HEK293 (cell line): Measurements from ENCODE around the gene EEF1A2.

Experiments
- CTCF ChIA-PET: fragments of 350-600 bp; formaldehyde crosslinking; extraction: SDS; loops from one replicate; lab custom pipeline; 2021; ENCODE audit warnings: antibody characterized with exemption; lab: Yijun Ruan, JAX
- POLR2A ChIA-PET: fragments of 300-600 bp; formaldehyde crosslinking; extraction: SDS; loops from one replicate; lab custom pipeline; 2020; ENCODE audit warnings: antibody characterized with exemption, inconsistent platforms; lab: Yijun Ruan, JAX
- H3K27ac ChIP-seq: fragments of 200-500 bp; sonication (Bioruptor generic); 2 replicates; pipeline ENCODE4 v1.5.1; 2014; ENCODE audit warnings: low read depth, low read length, control low read depth, inconsistent platforms; ENCODE audit errors: extremely low read depth
- H3K36me3 ChIP-seq, 2 experiments: fragments of 200-500 bp in 1 of 2; sonication (Bioruptor generic) in 1 of 2; 1 replicate in 1 of 2; 2 replicates in 1 of 2; pipeline ENCODE4 v1.5.1; 2014 to 2017; ENCODE audit warnings: inconsistent platforms in 2 of 2, low read length in 2 of 2; ENCODE audit not compliant: control insufficient read depth in 2 of 2, insufficient read depth in 1 of 2
- H3K4me1 ChIP-seq: fragments of 200-500 bp; sonication (Bioruptor generic); 2 replicates; pipeline ENCODE4 v1.5.1; 2014; ENCODE audit warnings: mild to moderate bottlenecking, low read length, inconsistent platforms; ENCODE audit not compliant: control insufficient read depth, insufficient read depth
- H3K4me3 ChIP-seq: 2 replicates; pipeline ENCODE4 v1.5.1; 2011; ENCODE audit warnings: low read depth, mild to moderate bottlenecking, control low read depth, low read length, moderate library complexity
- H3K9me3 ChIP-seq: fragments of 200-500 bp; sonication (Bioruptor generic); 2 replicates; pipeline ENCODE4 v1.5.1; 2014; ENCODE audit warnings: low read depth, low read length, inconsistent platforms; ENCODE audit not compliant: control insufficient read depth, insufficient read depth
- GLI4 ChIP-seq: fragments of 450-650 bp; formaldehyde crosslinking; IDR thresholded peaks from 2 replicates; pipeline ENCODE4 v1.5.1; 2016; ENCODE audit warnings: missing biosample characterization, missing genetic modification characterization
- KLF7 ChIP-seq: fragments of 450-650 bp; formaldehyde crosslinking; IDR thresholded peaks from 2 replicates; pipeline ENCODE4 v1.5.1; 2016; ENCODE audit warnings: missing biosample characterization, missing genetic modification characterization, borderline replicate concordance
- KLF9 ChIP-seq: fragments of 450-650 bp; formaldehyde crosslinking; IDR thresholded peaks from 2 replicates; pipeline ENCODE4 v1.5.1; 2016; ENCODE audit warnings: missing biosample characterization, missing genetic modification characterization, low read depth
- SCRT1 ChIP-seq: fragments of 450-650 bp; formaldehyde crosslinking; IDR thresholded peaks from 2 replicates; pipeline ENCODE4 v1.5.1; 2016; ENCODE audit warnings: missing biosample characterization, missing genetic modification characterization, borderline replicate concordance
- SP7 ChIP-seq: fragments of 450-650 bp; formaldehyde crosslinking; IDR thresholded peaks from 2 replicates; pipeline ENCODE4 v1.5.1; 2016; ENCODE audit warnings: missing biosample characterization, missing genetic modification characterization
- ZBTB20 ChIP-seq: fragments of 450-650 bp; formaldehyde crosslinking; IDR thresholded peaks from 2 replicates; pipeline ENCODE4 v1.5.1; 2016; ENCODE audit warnings: missing biosample characterization, missing genetic modification characterization
- ZNF10 ChIP-seq: fragments of 450-650 bp; formaldehyde crosslinking; IDR thresholded peaks from 2 replicates; pipeline ENCODE4 v1.5.1; 2017; ENCODE audit warnings: missing biosample characterization, missing genetic modification characterization
- ZNF132 ChIP-seq: fragments of 450-650 bp; formaldehyde crosslinking; IDR thresholded peaks from 2 replicates; pipeline ENCODE4 v1.5.1; 2017; ENCODE audit warnings: missing biosample characterization, missing genetic modification characterization, borderline replicate concordance
- ZNF133 ChIP-seq: fragments of 450-650 bp; formaldehyde crosslinking; IDR thresholded peaks from 2 replicates; pipeline ENCODE4 v1.5.1; 2016; ENCODE audit warnings: missing biosample characterization, missing genetic modification characterization
- ZNF19 ChIP-seq: fragments of 450-650 bp; formaldehyde crosslinking; IDR thresholded peaks from 2 replicates; pipeline ENCODE4; 2016; ENCODE audit warnings: missing biosample characterization, missing genetic modification characterization, low read depth
- ZNF239 ChIP-seq: fragments of 450-650 bp; formaldehyde crosslinking; IDR thresholded peaks from 2 replicates; pipeline ENCODE4 v1.5.1; 2016; ENCODE audit warnings: missing biosample characterization, missing genetic modification characterization
- ZNF324 ChIP-seq: fragments of 450-650 bp; formaldehyde crosslinking; IDR thresholded peaks from 2 replicates; pipeline ENCODE4 v1.5.1; 2016; ENCODE audit warnings: missing biosample characterization, missing genetic modification characterization
- ZNF404 ChIP-seq: fragments of 450-650 bp; formaldehyde crosslinking; IDR thresholded peaks from 2 replicates; pipeline ENCODE4 v1.5.1; 2017; ENCODE audit warnings: missing biosample characterization, missing genetic modification characterization
- ZNF530 ChIP-seq: fragments of 450-650 bp; formaldehyde crosslinking; IDR thresholded peaks from 2 replicates; pipeline ENCODE4 v1.5.1; 2016; ENCODE audit warnings: low read depth, missing biosample characterization, missing genetic modification characterization
- ZNF544 ChIP-seq: fragments of 450-650 bp; formaldehyde crosslinking; IDR thresholded peaks from 2 replicates; pipeline ENCODE4 v1.5.0; 2017; ENCODE audit warnings: missing biosample characterization, missing genetic modification characterization
- ZNF747 ChIP-seq: fragments of 450-650 bp; formaldehyde crosslinking; IDR thresholded peaks from 2 replicates; pipeline ENCODE4 v1.5.1; 2016; ENCODE audit warnings: missing biosample characterization, missing genetic modification characterization
- ZNF792 ChIP-seq: fragments of 450-650 bp; formaldehyde crosslinking; IDR thresholded peaks from 2 replicates; pipeline ENCODE4 v1.5.1; 2016; ENCODE audit warnings: missing biosample characterization, missing genetic modification characterization
- TF ChIP-seq, protein P1 (sequence below): fragments of 450-650 bp; IDR thresholded peaks from 2 replicates; pipeline ENCODE4 v1.5.1; 2018; ENCODE audit warnings: missing biosample characterization, mild to moderate bottlenecking, missing genetic modification characterization
- TF ChIP-seq, protein P2 (sequence below): fragments of 450-650 bp; formaldehyde crosslinking; IDR thresholded peaks from 2 replicates; pipeline ENCODE4 v1.5.1; 2016; ENCODE audit warnings: missing biosample characterization, missing genetic modification characterization, borderline replicate concordance
- TF ChIP-seq, protein P3 (sequence below): fragments of 450-650 bp; formaldehyde crosslinking; IDR thresholded peaks from 2 replicates; pipeline ENCODE4 v1.5.1; 2016; ENCODE audit warnings: missing biosample characterization, missing genetic modification characterization, low read depth
- TF ChIP-seq, protein P4 (sequence below): fragments of 450-650 bp; formaldehyde crosslinking; IDR thresholded peaks from 2 replicates; pipeline ENCODE4 v1.5.1; 2016; ENCODE audit warnings: missing biosample characterization, missing genetic modification characterization
- TF ChIP-seq, protein P5 (sequence below): fragments of 450-650 bp; formaldehyde crosslinking; IDR thresholded peaks from 2 replicates; pipeline ENCODE4; 2016; ENCODE audit warnings: missing biosample characterization, missing genetic modification characterization
- TF ChIP-seq, protein P6 (sequence below): fragments of 450-650 bp; formaldehyde crosslinking; IDR thresholded peaks from 2 replicates; pipeline ENCODE4 v1.5.1; 2016; ENCODE audit warnings: missing biosample characterization, missing genetic modification characterization

Gene EEF1A2

DNA sequence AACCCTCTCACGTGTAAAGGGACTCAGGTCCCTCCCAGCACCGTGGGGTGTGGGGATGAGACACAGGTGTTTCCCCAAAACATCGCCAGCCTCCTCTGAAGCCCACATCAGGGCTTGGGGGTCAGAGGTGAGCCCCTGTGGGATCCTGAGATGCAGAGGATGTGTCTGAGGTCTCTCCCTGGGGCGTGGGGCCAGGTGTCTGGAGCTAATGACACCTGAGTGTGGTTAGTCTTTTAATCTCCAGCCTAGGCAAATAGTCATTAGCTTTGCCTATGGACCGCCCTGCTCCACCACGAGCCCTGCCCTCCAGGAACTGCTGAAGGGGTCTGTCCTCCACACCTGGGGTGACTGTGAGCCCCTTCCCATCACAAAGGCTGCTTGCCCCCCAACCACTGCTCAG, 46.9 kb upstream of the EEF1A2 start (continued):
- no peak for TF ChIP-seq ZNF792 (tag by site-specific recombination)

DNA sequence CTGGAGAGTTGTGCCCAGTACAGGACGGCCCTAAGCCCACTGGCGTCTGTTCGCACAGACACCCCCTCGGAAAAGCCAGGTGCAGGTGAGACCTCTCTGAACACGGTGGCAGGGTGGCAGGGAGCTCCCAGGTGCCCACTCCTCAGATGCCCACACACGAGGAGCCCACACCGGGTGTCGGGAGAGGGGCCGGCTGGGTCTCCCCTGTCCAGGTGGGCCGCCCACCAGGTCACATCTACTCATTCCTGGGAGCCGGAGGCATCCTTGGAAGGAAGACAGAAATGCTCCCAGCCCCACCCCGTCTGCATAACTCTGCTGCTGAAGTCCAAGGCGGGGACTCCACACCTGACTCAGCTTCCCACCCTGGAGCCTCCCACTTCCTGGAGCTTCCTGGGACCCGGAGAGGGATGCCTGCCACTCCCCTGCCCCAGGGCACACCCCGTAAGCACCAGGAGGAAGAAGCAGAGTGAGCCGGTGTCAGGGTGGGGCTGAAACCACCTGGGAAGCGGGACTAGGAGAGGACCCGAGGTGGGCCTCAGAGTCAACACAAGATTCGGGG, 46.2 kb upstream of the EEF1A2 start:
- H3K4me1 ChIP-seq = no peaks in the 10 kb centered on the region
- ChIA-PET POLR2A (interaction anchor here (0.6 to 1.0 kb wide), 4 partner anchors 10 to 698 kb away, joined by 3 read pairs; no protein-coding TSS in a partner anchor), CTCF (no interaction called here)
- H3K27ac ChIP-seq = no peak overlapping the region
- no peaks in the 10 kb centered on the region for H3K36me3 ChIP-seq
- no peak overlapping the region for H3K4me3 ChIP-seq
- no peaks in the 10 kb centered on the region for H3K9me3 ChIP-seq
- TF ChIP-seq, protein P1, sequence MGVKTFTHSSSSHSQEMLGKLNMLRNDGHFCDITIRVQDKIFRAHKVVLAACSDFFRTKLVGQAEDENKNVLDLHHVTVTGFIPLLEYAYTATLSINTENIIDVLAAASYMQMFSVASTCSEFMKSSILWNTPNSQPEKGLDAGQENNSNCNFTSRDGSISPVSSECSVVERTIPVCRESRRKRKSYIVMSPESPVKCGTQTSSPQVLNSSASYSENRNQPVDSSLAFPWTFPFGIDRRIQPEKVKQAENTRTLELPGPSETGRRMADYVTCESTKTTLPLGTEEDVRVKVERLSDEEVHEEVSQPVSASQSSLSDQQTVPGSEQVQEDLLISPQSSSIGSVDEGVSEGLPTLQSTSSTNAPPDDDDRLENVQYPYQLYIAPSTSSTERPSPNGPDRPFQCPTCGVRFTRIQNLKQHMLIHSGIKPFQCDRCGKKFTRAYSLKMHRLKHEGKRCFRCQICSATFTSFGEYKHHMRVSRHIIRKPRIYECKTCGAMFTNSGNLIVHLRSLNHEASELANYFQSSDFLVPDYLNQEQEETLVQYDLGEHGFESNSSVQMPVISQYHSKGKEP (tag by site-specific recombination) = no peak
- TF ChIP-seq ZNF10 (peak; percentile 2; the same call in 1 of the 2 replicates), KLF7 (tag by site-specific recombination) (no peak), ZNF544 (tag by site-specific recombination) (no peak), ZNF404 (no peak), ZNF132 (no peak), ZNF530 (tag by site-specific recombination) (no peak), ZNF19 (tag by site-specific recombination) (no peak), GLI4 (tag by site-specific recombination) (no peak), ZNF239 (no peak), SCRT1 (tag by site-specific recombination) (no peak), SP7 (tag by site-specific recombination) (0 out of 2 replicates have a peak, but pooled peaks have one; percentile 22), ZNF324 (tag by site-specific recombination) (no peak), KLF9 (tag by site-specific recombination) (no peak), ZBTB20 (tag by site-specific recombination) (no peak), ZNF133 (no peak), ZNF747 (tag by site-specific recombination) (no peak)
- TF ChIP-seq, protein P2, sequence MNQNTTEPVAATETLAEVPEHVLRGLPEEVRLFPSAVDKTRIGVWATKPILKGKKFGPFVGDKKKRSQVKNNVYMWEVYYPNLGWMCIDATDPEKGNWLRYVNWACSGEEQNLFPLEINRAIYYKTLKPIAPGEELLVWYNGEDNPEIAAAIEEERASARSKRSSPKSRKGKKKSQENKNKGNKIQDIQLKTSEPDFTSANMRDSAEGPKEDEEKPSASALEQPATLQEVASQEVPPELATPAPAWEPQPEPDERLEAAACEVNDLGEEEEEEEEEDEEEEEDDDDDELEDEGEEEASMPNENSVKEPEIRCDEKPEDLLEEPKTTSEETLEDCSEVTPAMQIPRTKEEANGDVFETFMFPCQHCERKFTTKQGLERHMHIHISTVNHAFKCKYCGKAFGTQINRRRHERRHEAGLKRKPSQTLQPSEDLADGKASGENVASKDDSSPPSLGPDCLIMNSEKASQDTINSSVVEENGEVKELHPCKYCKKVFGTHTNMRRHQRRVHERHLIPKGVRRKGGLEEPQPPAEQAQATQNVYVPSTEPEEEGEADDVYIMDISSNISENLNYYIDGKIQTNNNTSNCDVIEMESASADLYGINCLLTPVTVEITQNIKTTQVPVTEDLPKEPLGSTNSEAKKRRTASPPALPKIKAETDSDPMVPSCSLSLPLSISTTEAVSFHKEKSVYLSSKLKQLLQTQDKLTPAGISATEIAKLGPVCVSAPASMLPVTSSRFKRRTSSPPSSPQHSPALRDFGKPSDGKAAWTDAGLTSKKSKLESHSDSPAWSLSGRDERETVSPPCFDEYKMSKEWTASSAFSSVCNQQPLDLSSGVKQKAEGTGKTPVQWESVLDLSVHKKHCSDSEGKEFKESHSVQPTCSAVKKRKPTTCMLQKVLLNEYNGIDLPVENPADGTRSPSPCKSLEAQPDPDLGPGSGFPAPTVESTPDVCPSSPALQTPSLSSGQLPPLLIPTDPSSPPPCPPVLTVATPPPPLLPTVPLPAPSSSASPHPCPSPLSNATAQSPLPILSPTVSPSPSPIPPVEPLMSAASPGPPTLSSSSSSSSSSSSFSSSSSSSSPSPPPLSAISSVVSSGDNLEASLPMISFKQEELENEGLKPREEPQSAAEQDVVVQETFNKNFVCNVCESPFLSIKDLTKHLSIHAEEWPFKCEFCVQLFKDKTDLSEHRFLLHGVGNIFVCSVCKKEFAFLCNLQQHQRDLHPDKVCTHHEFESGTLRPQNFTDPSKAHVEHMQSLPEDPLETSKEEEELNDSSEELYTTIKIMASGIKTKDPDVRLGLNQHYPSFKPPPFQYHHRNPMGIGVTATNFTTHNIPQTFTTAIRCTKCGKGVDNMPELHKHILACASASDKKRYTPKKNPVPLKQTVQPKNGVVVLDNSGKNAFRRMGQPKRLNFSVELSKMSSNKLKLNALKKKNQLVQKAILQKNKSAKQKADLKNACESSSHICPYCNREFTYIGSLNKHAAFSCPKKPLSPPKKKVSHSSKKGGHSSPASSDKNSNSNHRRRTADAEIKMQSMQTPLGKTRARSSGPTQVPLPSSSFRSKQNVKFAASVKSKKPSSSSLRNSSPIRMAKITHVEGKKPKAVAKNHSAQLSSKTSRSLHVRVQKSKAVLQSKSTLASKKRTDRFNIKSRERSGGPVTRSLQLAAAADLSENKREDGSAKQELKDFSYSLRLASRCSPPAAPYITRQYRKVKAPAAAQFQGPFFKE = no peak
- TF ChIP-seq, protein P3, sequence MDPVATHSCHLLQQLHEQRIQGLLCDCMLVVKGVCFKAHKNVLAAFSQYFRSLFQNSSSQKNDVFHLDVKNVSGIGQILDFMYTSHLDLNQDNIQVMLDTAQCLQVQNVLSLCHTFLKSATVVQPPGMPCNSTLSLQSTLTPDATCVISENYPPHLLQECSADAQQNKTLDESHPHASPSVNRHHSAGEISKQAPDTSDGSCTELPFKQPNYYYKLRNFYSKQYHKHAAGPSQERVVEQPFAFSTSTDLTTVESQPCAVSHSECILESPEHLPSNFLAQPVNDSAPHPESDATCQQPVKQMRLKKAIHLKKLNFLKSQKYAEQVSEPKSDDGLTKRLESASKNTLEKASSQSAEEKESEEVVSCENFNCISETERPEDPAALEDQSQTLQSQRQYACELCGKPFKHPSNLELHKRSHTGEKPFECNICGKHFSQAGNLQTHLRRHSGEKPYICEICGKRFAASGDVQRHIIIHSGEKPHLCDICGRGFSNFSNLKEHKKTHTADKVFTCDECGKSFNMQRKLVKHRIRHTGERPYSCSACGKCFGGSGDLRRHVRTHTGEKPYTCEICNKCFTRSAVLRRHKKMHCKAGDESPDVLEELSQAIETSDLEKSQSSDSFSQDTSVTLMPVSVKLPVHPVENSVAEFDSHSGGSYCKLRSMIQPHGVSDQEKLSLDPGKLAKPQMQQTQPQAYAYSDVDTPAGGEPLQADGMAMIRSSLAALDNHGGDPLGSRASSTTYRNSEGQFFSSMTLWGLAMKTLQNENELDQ = no peak
- TF ChIP-seq, protein P4, sequence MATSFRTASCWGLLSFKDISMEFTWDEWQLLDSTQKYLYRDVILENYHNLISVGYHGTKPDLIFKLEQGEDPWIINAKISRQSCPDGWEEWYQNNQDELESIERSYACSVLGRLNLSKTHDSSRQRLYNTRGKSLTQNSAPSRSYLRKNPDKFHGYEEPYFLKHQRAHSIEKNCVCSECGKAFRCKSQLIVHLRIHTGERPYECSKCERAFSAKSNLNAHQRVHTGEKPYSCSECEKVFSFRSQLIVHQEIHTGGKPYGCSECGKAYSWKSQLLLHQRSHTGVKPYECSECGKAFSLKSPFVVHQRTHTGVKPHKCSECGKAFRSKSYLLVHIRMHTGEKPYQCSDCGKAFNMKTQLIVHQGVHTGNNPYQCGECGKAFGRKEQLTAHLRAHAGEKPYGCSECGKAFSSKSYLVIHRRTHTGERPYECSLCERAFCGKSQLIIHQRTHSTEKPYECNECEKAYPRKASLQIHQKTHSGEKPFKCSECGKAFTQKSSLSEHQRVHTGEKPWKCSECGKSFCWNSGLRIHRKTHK (tag by site-specific recombination) = no peak
- TF ChIP-seq, protein P5, sequence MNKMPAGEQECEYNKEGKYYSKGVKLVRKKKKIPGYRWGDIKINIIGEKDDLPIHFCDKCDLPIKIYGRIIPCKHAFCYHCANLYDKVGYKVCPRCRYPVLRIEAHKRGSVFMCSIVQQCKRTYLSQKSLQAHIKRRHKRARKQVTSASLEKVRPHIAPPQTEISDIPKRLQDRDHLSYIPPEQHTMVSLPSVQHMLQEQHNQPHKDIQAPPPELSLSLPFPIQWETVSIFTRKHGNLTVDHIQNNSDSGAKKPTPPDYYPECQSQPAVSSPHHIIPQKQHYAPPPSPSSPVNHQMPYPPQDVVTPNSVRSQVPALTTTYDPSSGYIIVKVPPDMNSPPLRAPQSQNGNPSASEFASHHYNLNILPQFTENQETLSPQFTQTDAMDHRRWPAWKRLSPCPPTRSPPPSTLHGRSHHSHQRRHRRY (tag by site-specific recombination) = no peak
- TF ChIP-seq, protein P6, sequence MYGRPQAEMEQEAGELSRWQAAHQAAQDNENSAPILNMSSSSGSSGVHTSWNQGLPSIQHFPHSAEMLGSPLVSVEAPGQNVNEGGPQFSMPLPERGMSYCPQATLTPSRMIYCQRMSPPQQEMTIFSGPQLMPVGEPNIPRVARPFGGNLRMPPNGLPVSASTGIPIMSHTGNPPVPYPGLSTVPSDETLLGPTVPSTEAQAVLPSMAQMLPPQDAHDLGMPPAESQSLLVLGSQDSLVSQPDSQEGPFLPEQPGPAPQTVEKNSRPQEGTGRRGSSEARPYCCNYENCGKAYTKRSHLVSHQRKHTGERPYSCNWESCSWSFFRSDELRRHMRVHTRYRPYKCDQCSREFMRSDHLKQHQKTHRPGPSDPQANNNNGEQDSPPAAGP (tag by site-specific recombination) = peak; percentile 75
